Ureter (tissue), 1 donor: ENCODE data around the gene ASGR1. TPM values are rescaled to one million over a fixed set of nuclear protein-coding genes. Genes with fewer than 3 reads are reported as not detected.
"Not testable (repeated sequence)": the region's sequence is repeated elsewhere in the genome, so short reads cannot be mapped to it uniquely, and the experiment has no call there.

Experiments used
- DNase-seq: peaks from one replicate; pipeline ENCODE4 v3.0.0-alpha.2; 2020; ENCODE audit warnings: low spot score
- total RNA-seq: library from RNA; stranded (reverse); gene quantifications from one replicate; pipeline ENCODE4 v1.2.4, GENCODE V29; 2023
- donor health status: DM: yes; HTN: yes; CAD: no.

Gene ASGR1
- total RNA-seq, 1 donor from 2014 or later = 2.6 TPM

GRCh38 chr17:7166873-7167272, 12.3 kb downstream of the ASGR1 start:
- DNase-seq = no peak

GRCh38 chr17:7159571-7159970, 19.6 kb downstream of the ASGR1 start:
- DNase-seq = not testable (repeated sequence)

- not testable (repeated sequence) for DNase-seq
Observed at GRCh38 chr17:7158424-7158823, 20.7 kb downstream of the ASGR1 start.

- no peak for DNase-seq
Observed at GRCh38 chr17:7156342-7156940, 22.7 kb downstream of the ASGR1 start.

- no peak for DNase-seq
Observed at GRCh38 chr17:7147772-7148171, 31.4 kb downstream of the ASGR1 start.

- DNase-seq = no peak
Observed at GRCh38 chr17:7146115-7146514, 33.1 kb downstream of the ASGR1 start.

- DNase-seq = no peak
Observed at GRCh38 chr17:7144213-7144612, 35.0 kb downstream of the ASGR1 start.

- DNase-seq = peak; percentile 70
Observed at GRCh38 chr17:7141824-7142223, 37.3 kb downstream of the ASGR1 start.

- no peak for DNase-seq
Observed at GRCh38 chr17:7139400-7139799, 39.8 kb downstream of the ASGR1 start.

- DNase-seq = no peak
Observed at GRCh38 chr17:7138800-7139381, 40.3 kb downstream of the ASGR1 start.

- DNase-seq = no peak
Observed at GRCh38 chr17:7137171-7137943, 41.8 kb downstream of the ASGR1 start.

GRCh38 chr17:7136266-7136877, 42.8 kb downstream of the ASGR1 start:
- peak; percentile 75 for DNase-seq

GRCh38 chr17:7133916-7134315, 45.3 kb downstream of the ASGR1 start:
- no peak for DNase-seq

- DNase-seq = no peak
Observed at GRCh38 chr17:7133424-7133823, 45.7 kb downstream of the ASGR1 start.

- no peak for DNase-seq
Observed at GRCh38 chr17:7132511-7133094, 46.6 kb downstream of the ASGR1 start.

- no peak for DNase-seq
Observed at GRCh38 chr17:7131423-7131791, 47.8 kb downstream of the ASGR1 start.

- DNase-seq = no peak
Observed at GRCh38 chr17:7130621-7131422, 48.3 kb downstream of the ASGR1 start.

GRCh38 chr17:7129311-7129710, 49.9 kb downstream of the ASGR1 start:
- DNase-seq = no peak

- DNase-seq = no peak
Observed at GRCh38 chr17:7128160-7128559, 51.0 kb downstream of the ASGR1 start.

GRCh38 chr17:7127501-7127900, 51.7 kb downstream of the ASGR1 start:
- not testable (repeated sequence) for DNase-seq

GRCh38 chr17:7126386-7126785, 52.8 kb downstream of the ASGR1 start:
- not testable (repeated sequence) for DNase-seq
